GM19455 (cell line): ENCODE measurements around the gene SHD.
"Not testable (repeated sequence)": the region's sequence is repeated elsewhere in the genome, so short reads cannot be mapped to it uniquely, and the experiment has no call there.

Source experiments
- ATAC-seq: cut with Tn5 transposase; IDR thresholded peaks from one replicate; pipeline ENCODE4 v1.9.1; 2021; ENCODE audit not compliant: unreplicated experiment

The SHD gene

GRCh38 chr19:4326215-4326836 lies 47.3 kb downstream of the SHD start:
- no peak for ATAC-seq

DNA sequence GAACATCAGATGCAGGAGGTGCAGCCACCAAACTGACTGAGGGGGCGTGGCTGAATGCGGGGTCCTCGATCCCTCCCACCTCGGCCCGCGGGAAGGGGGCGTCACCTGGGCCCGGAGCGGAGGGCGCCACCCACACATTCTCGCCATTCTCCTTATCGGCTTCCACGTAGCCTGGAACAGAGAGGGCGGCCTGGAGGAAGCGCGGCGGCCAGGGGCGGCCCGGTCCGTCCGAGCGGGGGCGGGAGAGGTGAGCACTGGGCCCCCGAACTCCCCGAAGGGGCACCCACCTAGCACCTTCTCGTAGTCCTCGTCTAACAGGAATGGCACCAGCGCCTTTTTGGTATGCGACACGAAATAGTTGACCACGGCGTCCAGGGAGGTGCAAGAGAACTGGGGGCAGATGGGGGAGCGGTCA lies 47.8 kb downstream of the SHD start:
- no peak for ATAC-seq

DNA sequence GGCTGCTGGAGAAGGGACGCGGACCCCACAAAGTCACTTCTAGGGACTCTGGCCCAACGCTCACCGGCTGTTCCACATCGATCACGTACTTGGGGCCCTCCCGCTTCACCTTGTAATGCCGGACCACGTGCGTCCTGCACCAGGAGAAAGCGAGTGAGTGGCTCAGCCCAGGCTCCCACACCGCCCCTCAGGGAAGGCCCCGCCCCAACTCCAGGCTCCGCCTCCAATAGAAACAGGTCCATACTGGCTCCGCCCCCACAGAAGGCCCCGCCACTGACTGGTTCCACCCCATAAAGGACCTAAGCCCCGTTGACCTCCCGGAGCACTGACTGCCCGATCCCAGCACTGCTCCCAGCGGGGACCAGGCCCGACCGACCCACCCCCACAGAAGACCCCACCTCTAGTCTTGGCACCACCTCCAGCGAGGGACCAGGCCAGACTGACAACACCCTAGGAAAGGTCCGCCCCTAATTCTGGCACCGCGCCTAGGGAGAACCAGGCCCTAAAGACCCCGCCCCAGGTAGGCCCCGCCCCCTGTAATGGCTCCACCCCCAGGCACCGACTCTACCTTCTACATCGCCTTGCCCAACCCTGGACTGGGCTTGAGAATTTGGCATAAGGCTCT lies 48.3 kb downstream of the SHD start:
- no peak for ATAC-seq

DNA sequence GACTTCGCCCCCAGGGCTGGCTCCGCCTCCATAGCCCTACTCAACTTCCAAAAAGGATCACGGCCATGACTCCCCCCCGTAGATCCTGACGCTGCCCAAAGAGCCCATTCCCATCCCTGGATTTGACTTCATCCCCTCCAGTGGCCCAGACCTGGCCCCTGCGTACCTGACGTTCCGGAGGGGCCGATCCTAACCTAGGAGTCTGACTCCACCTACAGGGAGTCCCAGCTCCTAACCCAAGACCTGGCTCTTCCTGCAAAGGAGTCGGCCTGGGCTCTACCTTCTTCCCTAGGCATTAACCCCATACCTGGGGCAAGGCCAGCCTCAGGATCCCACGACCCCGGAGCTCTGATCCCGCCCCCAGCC lies 48.8 kb downstream of the SHD start:
- no peak for ATAC-seq

DNA sequence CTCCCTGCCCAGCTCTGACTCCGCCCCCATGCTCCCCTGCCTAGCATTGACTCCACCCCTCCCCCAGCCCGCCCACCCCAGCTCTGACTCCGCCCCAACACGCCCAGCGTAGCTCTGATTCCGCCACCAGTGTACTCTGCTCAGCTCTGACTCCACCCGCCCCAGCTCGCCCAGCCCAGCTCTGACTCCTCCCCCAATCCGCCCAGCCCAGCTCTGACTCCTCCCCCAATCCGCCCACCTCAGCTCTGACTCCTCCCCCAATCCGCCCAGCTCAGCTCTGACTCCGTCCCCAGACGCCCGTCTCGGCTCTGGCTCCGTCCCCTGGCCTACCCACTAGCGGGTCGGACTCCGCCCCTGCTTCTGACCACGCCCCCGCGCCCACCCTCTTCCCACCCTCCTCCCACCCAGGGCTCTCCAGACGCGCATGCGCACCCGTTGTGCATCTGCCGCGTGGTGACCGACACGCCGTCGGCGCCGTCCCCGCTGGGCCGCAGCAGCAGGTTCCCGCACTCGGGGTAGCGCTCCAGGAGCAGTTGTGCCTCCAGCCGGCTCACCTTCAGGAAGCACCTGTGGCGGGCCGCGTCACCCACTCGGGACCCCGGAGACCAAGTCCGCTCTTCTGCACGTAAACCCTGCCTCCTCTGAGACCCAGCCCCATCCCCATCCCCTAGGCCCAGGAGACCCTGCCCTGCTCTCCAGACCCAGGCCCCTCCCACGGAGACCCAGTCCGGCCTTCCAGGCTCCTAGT lies 49.4 kb downstream of the SHD start:
- peak; percentile 74 for ATAC-seq

DNA sequence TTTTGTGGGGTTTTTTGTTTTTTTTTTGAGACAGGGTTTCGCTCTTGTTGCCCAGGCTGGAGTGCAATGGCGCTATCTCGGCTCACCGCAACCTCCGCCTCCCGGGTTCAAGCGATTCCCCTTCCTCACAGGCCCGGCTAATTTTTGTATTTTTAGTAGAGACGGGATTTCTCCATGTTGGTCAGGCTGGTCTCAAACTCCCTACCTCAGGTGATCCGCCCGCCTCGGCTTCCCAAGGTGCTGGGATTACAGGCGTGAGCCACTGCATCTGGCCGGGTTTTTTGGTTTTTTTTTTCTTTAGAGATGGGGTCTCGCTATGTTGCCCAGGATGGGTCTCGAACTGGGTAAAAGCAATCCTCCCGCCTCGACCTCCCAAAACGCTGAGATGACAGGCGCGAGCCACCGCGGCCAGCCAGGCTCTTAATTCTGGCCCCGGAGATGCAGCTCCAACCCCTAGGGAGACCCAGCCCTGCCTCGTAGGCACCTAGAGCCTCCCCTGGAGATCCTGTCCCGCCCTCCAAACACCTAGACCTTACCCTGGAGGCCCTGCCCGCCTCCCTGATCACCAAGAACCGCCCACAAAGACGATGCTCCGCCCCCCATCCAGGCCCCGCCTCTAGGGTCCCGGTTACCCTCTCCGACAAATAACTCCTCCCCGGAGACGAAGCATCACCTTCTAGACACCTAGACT lies 50.1 kb downstream of the SHD start:
- not testable (repeated sequence) for ATAC-seq

- ATAC-seq, result no peak
These were observed 50.8 kb downstream of the SHD start for GRCh38 chr19:4329858-4330257.

- ATAC-seq, result no peak
These were observed 56.0 kb downstream of the SHD start for GRCh38 chr19:4334929-4335570.

- no peak for ATAC-seq
These were observed 58.9 kb downstream of the SHD start for GRCh38 chr19:4337906-4338440.

DNA sequence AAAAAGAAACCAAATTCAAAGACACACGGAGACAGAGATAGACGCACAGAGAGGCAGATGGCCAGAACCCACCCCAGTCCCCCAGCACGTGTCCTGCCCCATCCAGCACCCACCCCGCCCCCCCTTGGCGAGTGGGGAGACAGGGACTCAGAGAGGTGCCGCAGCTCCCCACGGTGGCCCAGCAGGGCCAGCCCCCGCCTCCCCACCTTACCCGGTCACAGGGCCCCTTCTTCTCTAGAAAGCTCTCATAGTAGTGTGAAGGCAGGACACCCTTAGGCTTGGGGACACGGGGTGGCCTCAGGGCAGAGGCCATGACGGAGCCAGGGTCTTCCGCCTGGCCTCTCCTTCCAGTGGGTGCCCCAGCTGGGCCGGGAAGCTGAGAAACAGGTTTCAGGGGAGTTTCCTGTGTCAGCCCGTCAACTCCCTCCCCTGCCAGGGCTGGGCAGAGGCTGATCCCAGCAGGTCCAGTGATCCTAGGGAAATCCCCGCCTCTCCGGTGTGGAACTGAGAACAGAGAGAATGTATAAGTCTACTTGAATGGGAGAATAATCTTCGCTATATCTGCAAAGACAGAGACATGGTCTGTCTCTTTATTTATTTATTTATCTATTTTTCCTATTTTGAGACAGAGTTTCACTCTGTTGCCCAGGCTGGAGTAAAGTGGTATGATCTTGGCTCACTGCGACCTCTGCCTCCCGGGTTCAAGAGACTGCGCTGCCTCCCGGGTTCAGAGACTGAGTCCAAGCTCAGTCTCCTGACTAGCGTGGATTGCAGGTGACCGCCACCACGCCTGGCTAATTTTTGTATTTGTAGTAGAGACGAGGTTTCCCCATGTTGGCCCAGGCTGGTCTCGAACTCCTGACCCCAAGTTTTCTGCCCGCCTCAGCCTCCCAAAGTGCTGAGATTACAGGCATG lies 59.6 kb downstream of the SHD start, which contains the start of gene STAP2:
STAP2 (minus strand) TSS at position 387 of the 915 bp plus-strand sequence; CDS start at position 313, 74 bp downstream.
- no peak for ATAC-seq
